MCF 10A (cell line): ENCODE data around the gene CXCR1. TPM values are rescaled to one million over a fixed set of nuclear protein-coding genes. Genes with fewer than 3 reads are reported as not detected.

Experiments
- BruUV-seq: library from RNA; stranded (reverse); fragments of 400-500 nt; replicated peaks from 2 replicates; lab custom pipeline; 2021; lab: Mats Ljungman, UMichigan
- CTCF ChIA-PET: fragments of 300-600 bp; sonication (Branson Sonifier 250); formaldehyde crosslinking; extraction: SDS; loops from one replicate; lab custom pipeline; 2021; ENCODE audit warnings: antibody characterized with exemption, inconsistent platforms; lab: Yijun Ruan, JAX
- POLR2A ChIA-PET: fragments of 300-600, 350-650 bp; sonication (Branson Sonifier 250); formaldehyde crosslinking; extraction: SDS; loops from one replicate; lab custom pipeline; 2020; ENCODE audit warnings: antibody characterized with exemption, inconsistent platforms; lab: Yijun Ruan, JAX
- DNase-seq: peaks from one replicate; pipeline ENCODE4 v3.0.0-alpha.2; 2018; ENCODE audit not compliant: unreplicated experiment
- H3K27ac Mint-ChIP-seq: one replicate; pipeline ENCODE4 v1.8.0; 2022; ENCODE audit warnings: mild to moderate bottlenecking, low read depth, mixed read lengths; ENCODE audit not compliant: unreplicated experiment
- H3K27me3 Mint-ChIP-seq: one replicate; pipeline ENCODE4 v1.8.0; 2022; ENCODE audit warnings: mixed read lengths; ENCODE audit not compliant: insufficient read depth, unreplicated experiment
- H3K36me3 Mint-ChIP-seq: one replicate; pipeline ENCODE4 v1.8.0; 2022; ENCODE audit warnings: mild to moderate bottlenecking, moderate library complexity, mixed read lengths; ENCODE audit not compliant: insufficient read depth, unreplicated experiment
- H3K4me1 Mint-ChIP-seq: one replicate; pipeline ENCODE4 v1.8.0; 2022; ENCODE audit warnings: mixed read lengths; ENCODE audit not compliant: insufficient read depth, unreplicated experiment
- H3K4me3 Mint-ChIP-seq: one replicate; pipeline ENCODE4 v1.8.0; 2022; ENCODE audit warnings: mild to moderate bottlenecking, moderate library complexity, mixed read lengths; ENCODE audit not compliant: unreplicated experiment
- H3K9me3 Mint-ChIP-seq: one replicate; pipeline ENCODE4 v1.8.0; 2022; ENCODE audit warnings: mixed read lengths; ENCODE audit not compliant: unreplicated experiment
- intact Hi-C: fragments of 100-400 bp; cut with micrococcal nuclease; formaldehyde crosslinking; loops from 2 replicates; pipeline ENCODE4 v1.14.1; 2022
- total RNA-seq: library from RNA; stranded (reverse); gene quantifications from 2 replicates; pipeline ENCODE4 v1.2.3, GENCODE V29; 2022
- TF ChIP-seq, protein P1 (sequence below): fragments of 200-600 bp; IDR thresholded peaks from one replicate; pipeline ENCODE4 v1.8.0; 2022; ENCODE audit warnings: antibody characterized with exemption, mild to moderate bottlenecking; ENCODE audit not compliant: unreplicated experiment

The CXCR1 gene
- total RNA-seq, 1 experiment from 2014 or later, result 0.12 TPM

GRCh38 chr2:218138047-218138446 is 28.7 kb downstream of the CXCR1 start:
- ChIA-PET CTCF (no interaction called here), POLR2A (no interaction called here)
- intact Hi-C loops, result no loop called here
- no peak for DNase-seq
- Mint-ChIP-seq H3K4me3 (no peak overlapping the region), H3K36me3 (no peaks in the 10 kb centered on the region), H3K9me3 (no peaks in the 10 kb centered on the region), H3K27ac (no peak overlapping the region), H3K4me1 (no peaks in the 10 kb centered on the region), H3K27me3 (peaks cover 37% of the 10 kb centered on the region)
- BruUV-seq, result no TSS peak
- TF ChIP-seq, protein P1, sequence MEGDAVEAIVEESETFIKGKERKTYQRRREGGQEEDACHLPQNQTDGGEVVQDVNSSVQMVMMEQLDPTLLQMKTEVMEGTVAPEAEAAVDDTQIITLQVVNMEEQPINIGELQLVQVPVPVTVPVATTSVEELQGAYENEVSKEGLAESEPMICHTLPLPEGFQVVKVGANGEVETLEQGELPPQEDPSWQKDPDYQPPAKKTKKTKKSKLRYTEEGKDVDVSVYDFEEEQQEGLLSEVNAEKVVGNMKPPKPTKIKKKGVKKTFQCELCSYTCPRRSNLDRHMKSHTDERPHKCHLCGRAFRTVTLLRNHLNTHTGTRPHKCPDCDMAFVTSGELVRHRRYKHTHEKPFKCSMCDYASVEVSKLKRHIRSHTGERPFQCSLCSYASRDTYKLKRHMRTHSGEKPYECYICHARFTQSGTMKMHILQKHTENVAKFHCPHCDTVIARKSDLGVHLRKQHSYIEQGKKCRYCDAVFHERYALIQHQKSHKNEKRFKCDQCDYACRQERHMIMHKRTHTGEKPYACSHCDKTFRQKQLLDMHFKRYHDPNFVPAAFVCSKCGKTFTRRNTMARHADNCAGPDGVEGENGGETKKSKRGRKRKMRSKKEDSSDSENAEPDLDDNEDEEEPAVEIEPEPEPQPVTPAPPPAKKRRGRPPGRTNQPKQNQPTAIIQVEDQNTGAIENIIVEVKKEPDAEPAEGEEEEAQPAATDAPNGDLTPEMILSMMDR, result no peak

DNA sequence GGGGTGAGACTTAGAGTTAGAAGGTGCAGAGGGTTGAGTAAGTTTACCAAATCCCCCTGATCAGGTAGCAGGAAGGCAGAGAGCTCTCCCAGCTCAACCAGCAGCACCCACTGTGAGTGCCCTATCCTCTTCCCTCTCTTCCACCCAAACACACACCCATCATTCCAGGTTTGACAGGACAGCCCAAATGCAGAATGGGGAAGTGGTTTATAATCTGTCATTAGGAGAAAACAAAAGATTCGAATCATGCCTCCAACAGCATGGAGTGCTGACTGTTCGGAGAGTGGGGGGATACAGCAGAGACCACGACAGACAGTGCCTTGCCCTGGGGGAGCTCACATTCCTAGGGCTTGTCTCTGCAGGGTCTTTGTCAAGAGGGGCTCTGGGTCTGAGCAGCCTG is 29.2 kb downstream of the CXCR1 start:
- DNase-seq, result no peak
- H3K27ac Mint-ChIP-seq, result no peak overlapping the region
- TF ChIP-seq, protein P1, result no peak
- ChIA-PET POLR2A (no interaction called here), CTCF (no interaction called here)
- no peaks in the 10 kb centered on the region for H3K9me3 Mint-ChIP-seq
- H3K4me1 Mint-ChIP-seq, result no peaks in the 10 kb centered on the region
- peaks cover 37% of the 10 kb centered on the region for H3K27me3 Mint-ChIP-seq
- no TSS peak for BruUV-seq
- H3K4me3 Mint-ChIP-seq, result no peak overlapping the region
- H3K36me3 Mint-ChIP-seq, result no peaks in the 10 kb centered on the region
- intact Hi-C loops, result no loop called here

GRCh38 chr2:218130822-218131221 is 35.9 kb downstream of the CXCR1 start:
- peaks cover under 1% of the 10 kb centered on the region for H3K4me1 Mint-ChIP-seq
- no peaks in the 10 kb centered on the region for H3K9me3 Mint-ChIP-seq
- H3K36me3 Mint-ChIP-seq, result no peaks in the 10 kb centered on the region
- no TSS peak for BruUV-seq
- intact Hi-C loops, result no loop called here
- no peak overlapping the region for H3K27ac Mint-ChIP-seq
- ChIA-PET CTCF (interaction anchor here (0.6 to 0.9 kb wide), 2 partner anchors 13 to 996 kb away, joined by 3 to 5 read pairs; no protein-coding TSS in a partner anchor), POLR2A (no interaction called here)
- peaks cover 9% of the 10 kb centered on the region for H3K27me3 Mint-ChIP-seq
- no peak for DNase-seq
- no peak overlapping the region for H3K4me3 Mint-ChIP-seq
- TF ChIP-seq, protein P1, result no peak

GRCh38 chr2:218130377-218130776 is 36.4 kb downstream of the CXCR1 start:
- POLR2A ChIA-PET, result interaction anchor here (0.7 kb wide), 1 partner anchor 22 kb away, joined by 5 read pairs; no protein-coding TSS in a partner anchor
- H3K4me1 Mint-ChIP-seq, result peaks cover 5% of the 10 kb centered on the region
- H3K27me3 Mint-ChIP-seq, result peaks cover 9% of the 10 kb centered on the region
- no peaks in the 10 kb centered on the region for H3K9me3 Mint-ChIP-seq
- no peak for DNase-seq
- no peak overlapping the region for H3K4me3 Mint-ChIP-seq
- TF ChIP-seq, protein P1, result no peak
- CTCF ChIA-PET, result no interaction called here
- no peak overlapping the region for H3K27ac Mint-ChIP-seq
- no peaks in the 10 kb centered on the region for H3K36me3 Mint-ChIP-seq
- intact Hi-C loops, result no loop called here
- BruUV-seq, result no TSS peak
